HepG2 (cell line): ENCODE measurements around the gene FBLN7.

Experiments used
- SETDB1 ChIP-seq: sonication (generic); formaldehyde crosslinking; IDR thresholded peaks from 2 replicates; pipeline ENCODE4 v1.5.1; 2020; ENCODE audit warnings: missing genetic modification reagents, mild to moderate bottlenecking, borderline replicate concordance
- TF ChIP-seq, protein P1 (sequence below): sonication (generic); formaldehyde crosslinking; IDR thresholded peaks from 2 replicates; pipeline ENCODE4 v1.5.1; 2020; ENCODE audit warnings: missing genetic modification reagents, mild to moderate bottlenecking, borderline replicate concordance

DNA sequence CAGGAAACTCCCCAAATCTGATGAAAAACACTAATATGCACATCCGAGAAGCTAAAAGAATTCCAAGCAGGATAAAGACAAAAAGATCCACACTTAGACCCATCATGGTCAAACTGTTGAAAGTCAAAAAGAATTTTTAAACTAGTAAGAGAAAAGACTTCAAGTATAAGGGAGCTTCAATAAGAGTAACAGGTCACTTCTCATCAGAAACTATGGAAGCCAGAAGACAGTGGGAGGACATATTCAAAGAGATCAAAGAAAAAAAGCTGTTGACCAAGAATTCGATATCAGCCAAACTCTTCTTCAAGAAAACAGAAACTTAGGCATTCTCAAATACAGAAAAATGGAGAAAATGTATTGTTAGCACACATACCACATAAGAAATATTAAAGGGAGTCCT, 66.2 kb downstream of the FBLN7 start:
- TF ChIP-seq, protein P1, sequence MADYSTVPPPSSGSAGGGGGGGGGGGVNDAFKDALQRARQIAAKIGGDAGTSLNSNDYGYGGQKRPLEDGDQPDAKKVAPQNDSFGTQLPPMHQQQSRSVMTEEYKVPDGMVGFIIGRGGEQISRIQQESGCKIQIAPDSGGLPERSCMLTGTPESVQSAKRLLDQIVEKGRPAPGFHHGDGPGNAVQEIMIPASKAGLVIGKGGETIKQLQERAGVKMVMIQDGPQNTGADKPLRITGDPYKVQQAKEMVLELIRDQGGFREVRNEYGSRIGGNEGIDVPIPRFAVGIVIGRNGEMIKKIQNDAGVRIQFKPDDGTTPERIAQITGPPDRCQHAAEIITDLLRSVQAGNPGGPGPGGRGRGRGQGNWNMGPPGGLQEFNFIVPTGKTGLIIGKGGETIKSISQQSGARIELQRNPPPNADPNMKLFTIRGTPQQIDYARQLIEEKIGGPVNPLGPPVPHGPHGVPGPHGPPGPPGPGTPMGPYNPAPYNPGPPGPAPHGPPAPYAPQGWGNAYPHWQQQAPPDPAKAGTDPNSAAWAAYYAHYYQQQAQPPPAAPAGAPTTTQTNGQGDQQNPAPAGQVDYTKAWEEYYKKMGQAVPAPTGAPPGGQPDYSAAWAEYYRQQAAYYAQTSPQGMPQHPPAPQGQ (CRISPR knock-in tag), result no peak
- TF ChIP-seq SETDB1 (CRISPR knock-in tag), result no peak
